Measurements from ENCODE around the gene MEG3. TPM values are rescaled to one million over a fixed set of nuclear protein-coding genes. Genes with fewer than 3 reads are reported as not detected.

Gene MEG3
- total RNA-seq, 4 donors from 2014 or later: 6.0 to 23.7 (median 9.4) TPM

- H3K4me3 ChIP-seq (replicated peaks in 1 of 3): no peak overlapping the region
- intact Hi-C loops (cut with DNase I): no loop called here
- no peak for DNase-seq
- H3K27ac ChIP-seq: no peak overlapping the region
- WGBS, 2 donors: 52 to 58% methylated on average over 3 of the region's 3 CpGs
- H3K4me1 ChIP-seq: no peaks in the 10 kb centered on the region
- no peaks in the 10 kb centered on the region for H3K36me3 ChIP-seq
- no peaks in the 10 kb centered on the region for H3K27me3 ChIP-seq
- TF ChIP-seq POLR2A (IDR thresholded peaks at IDR 0.05) (no peak), CTCF (IDR thresholded peaks at IDR 0.05) (no peak)
- no peaks in the 10 kb centered on the region for H3K9me3 ChIP-seq
Measured at GRCh38 chr14:100873096-100873482, 47.2 kb downstream of the MEG3 start.

- DNase-seq: no peak
- Histone ChIP-seq H3K9me3 (no peaks in the 10 kb centered on the region), H3K27me3 (no peaks in the 10 kb centered on the region), H3K27ac (no peak overlapping the region), H3K4me3 (replicated peaks in 1 of 3) (no peak overlapping the region), H3K36me3 (no peaks in the 10 kb centered on the region), H3K4me1 (no peaks in the 10 kb centered on the region)
- TF ChIP-seq POLR2A (IDR thresholded peaks at IDR 0.05) (no peak), CTCF (IDR thresholded peaks at IDR 0.05) (no peak)
- WGBS, 2 donors: 95 to 100% methylated on average over 2 to 4 of the region's 4 CpGs
- intact Hi-C loops (cut with DNase I): no loop called here
Measured at GRCh38 chr14:100874051-100874410, 48.1 kb downstream of the MEG3 start.

- intact Hi-C loops (cut with DNase I): no loop called here
- Histone ChIP-seq H3K27me3 (no peaks in the 10 kb centered on the region), H3K36me3 (no peaks in the 10 kb centered on the region), H3K4me1 (no peaks in the 10 kb centered on the region), H3K4me3 (replicated peaks in 1 of 3) (no peak overlapping the region), H3K27ac (no peak overlapping the region), H3K9me3 (no peaks in the 10 kb centered on the region)
- WGBS, 2 donors: 82 to 86% methylated on average over 17 to 21 of the region's 21 CpGs
- no peak for DNase-seq
- TF ChIP-seq POLR2A (IDR thresholded peaks at IDR 0.05) (no peak), CTCF (IDR thresholded peaks at IDR 0.05) (no peak)
Measured at GRCh38 chr14:100874411-100875091, 48.6 kb downstream of the MEG3 start.

- DNase-seq: no peak
- Histone ChIP-seq H3K4me1 (no peaks in the 10 kb centered on the region), H3K4me3 (replicated peaks in 1 of 3) (no peak overlapping the region), H3K27ac (no peak overlapping the region), H3K27me3 (no peaks in the 10 kb centered on the region), H3K9me3 (no peaks in the 10 kb centered on the region), H3K36me3 (no peaks in the 10 kb centered on the region)
- no peak for TF ChIP-seq CTCF (IDR thresholded peaks at IDR 0.05)
- TF ChIP-seq POLR2A (IDR thresholded peaks at IDR 0.05): no peak
- intact Hi-C loops (cut with DNase I): no loop called here
- 91 to 92% methylated on average over 6 of the region's 6 CpGs for WGBS, 2 donors
Measured at GRCh38 chr14:100875126-100875525, 49.2 kb downstream of the MEG3 start.

- Histone ChIP-seq H3K27ac (no peak overlapping the region), H3K4me1 (no peaks in the 10 kb centered on the region), H3K9me3 (no peaks in the 10 kb centered on the region), H3K36me3 (no peaks in the 10 kb centered on the region), H3K27me3 (no peaks in the 10 kb centered on the region), H3K4me3 (replicated peaks in 1 of 3) (no peak overlapping the region)
- TF ChIP-seq POLR2A (IDR thresholded peaks at IDR 0.05) (no peak), CTCF (IDR thresholded peaks at IDR 0.05) (no peak)
- intact Hi-C loops (cut with DNase I): no loop called here
- WGBS, 2 donors: 82 to 86% methylated on average over 8 to 14 of the region's 17 CpGs
- DNase-seq: no peak
Measured at GRCh38 chr14:100875861-100876590, 50.1 kb downstream of the MEG3 start.

Data from thyroid gland (tissue), 4 donors.